Neural progenitor cell (in vitro differentiated cells): Measurements from ENCODE around the gene HCST.

Experiments used
- EZH2 ChIP-seq: fragments of 200-600 bp; sonication (generic); IDR thresholded peaks from 2 replicates; pipeline ENCODE4 v1.6.1; 2017; ENCODE audit warnings: antibody characterized with exemption, mild to moderate bottlenecking, moderate library complexity
- EZH2phosphoT487 ChIP-seq: fragments of 200-600 bp; sonication (generic); IDR thresholded peaks from 2 replicates; pipeline ENCODE4 v1.6.1; 2017; ENCODE audit warnings: antibody characterized with exemption
- TF ChIP-seq, protein P1 (sequence below): fragments of 200-600 bp; sonication (generic); IDR thresholded peaks from 2 replicates; pipeline ENCODE4 v1.5.1; 2017; ENCODE audit warnings: antibody characterized with exemption, mild to moderate bottlenecking

GRCh38 chr19:35902870-35903475 is 644 bp downstream of the HCST start:
- TF ChIP-seq, protein P1, sequence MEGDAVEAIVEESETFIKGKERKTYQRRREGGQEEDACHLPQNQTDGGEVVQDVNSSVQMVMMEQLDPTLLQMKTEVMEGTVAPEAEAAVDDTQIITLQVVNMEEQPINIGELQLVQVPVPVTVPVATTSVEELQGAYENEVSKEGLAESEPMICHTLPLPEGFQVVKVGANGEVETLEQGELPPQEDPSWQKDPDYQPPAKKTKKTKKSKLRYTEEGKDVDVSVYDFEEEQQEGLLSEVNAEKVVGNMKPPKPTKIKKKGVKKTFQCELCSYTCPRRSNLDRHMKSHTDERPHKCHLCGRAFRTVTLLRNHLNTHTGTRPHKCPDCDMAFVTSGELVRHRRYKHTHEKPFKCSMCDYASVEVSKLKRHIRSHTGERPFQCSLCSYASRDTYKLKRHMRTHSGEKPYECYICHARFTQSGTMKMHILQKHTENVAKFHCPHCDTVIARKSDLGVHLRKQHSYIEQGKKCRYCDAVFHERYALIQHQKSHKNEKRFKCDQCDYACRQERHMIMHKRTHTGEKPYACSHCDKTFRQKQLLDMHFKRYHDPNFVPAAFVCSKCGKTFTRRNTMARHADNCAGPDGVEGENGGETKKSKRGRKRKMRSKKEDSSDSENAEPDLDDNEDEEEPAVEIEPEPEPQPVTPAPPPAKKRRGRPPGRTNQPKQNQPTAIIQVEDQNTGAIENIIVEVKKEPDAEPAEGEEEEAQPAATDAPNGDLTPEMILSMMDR = no peak
- TF ChIP-seq EZH2phosphoT487 (no peak), EZH2 (no peak)
